Ramos (cell line): ENCODE measurements around the gene NAT16.

Experiments used
- in situ Hi-C: fragments of 300-500 bp; cut with MboI; formaldehyde crosslinking; loops from one replicate; pipeline ENCODE4 v1.14.3; 2022; ENCODE audit warnings: low sequenced_read_pairs; ENCODE audit not compliant: unreplicated experiment

NAT16 gene

DNA sequence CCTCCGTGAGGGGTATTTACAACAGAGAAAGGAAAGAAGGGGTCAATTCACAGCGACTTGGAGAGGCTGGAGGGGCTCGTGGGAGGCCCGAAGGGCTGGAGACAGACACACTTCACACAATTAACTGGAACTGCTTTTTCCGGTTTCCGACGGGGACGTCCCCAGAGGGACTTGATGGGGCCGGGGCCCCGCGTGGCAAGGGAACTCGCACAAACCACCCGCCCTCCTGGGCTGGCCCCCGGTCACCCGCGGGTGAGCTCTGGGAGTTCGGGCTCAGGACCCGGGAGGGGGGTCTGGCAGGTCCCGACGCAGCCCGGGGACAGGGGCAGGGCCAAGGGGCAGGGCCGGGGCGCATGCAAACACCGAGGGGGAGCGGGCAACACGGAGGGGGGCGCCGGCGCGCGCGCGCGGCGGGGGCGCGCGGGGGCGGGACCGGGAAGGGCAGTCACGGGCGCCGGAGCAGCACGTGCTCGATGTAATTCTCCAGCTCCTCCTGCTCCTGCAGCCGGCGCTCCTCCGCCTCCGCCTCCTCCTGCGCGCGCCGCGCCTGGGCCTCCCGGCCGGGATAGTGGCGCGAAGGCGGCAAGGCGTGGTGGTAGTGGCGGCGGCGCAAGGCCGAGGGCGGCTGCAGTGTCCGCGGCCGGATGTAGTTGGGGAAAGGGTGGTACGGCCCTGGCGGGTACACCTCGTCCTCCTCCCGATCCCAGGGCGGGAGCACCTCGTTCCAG lies 17.4 kb downstream of the NAT16 start:
- in situ Hi-C loops, result no loop called here

DNA sequence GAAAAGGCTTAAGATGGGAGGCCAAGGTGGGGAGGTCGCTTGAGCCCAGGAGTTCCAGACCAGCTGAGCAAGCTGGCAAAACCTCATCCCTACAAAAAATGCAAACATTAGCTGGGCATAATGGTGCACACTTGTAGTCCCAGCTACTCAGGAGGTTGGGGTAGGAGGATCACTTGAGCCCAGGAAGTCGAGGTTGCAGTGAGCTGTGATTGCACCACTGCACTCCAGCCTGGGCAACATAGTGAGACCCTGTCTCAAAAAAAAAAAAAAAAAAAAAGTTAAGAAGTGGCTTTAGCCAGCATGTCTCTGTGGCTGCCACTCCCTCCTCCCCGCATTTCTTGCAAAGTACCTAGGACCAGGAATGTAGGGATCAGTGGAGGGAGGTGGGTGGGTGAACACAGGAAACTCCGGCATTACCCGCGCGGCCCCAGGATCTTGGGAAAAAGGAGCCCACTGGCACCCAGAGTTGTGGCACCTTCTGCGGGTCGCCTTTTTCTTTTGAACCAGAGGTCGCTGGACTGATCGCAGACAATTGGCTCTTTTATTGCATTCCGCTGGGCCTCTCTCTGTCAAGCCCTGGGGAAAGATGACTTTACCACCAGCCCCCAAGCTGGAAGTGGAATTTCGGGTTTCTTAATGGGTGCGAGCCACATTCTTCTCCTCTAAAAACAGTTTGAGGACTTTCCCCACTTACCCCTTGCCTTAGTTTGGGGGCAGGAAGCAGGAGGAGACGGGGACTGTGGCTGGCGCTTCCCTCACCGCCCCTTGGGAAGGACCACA lies 18.2 kb downstream of the NAT16 start:
- in situ Hi-C loops, result no loop called here

DNA sequence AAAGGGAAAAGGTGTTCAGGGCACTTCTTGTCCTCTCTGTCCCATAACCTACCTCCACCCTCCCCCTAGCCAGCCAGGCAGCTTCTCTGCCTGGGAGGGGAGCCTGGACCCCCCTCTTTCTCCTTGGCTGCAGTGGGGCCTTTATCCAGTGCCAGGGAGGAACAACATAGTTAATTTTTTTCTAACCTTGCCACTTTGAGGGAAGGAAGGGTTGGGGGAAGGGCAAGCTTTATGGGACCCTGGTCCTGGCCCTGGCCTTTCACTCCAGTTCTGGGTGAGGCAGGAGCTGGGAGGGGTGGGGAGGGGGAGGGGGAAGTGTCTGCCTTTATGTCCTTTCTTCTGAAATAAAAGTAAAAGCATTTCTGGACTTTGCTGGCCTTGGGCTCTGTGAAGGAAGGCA lies 19.2 kb downstream of the NAT16 start:
- in situ Hi-C loops, result no loop called here

DNA sequence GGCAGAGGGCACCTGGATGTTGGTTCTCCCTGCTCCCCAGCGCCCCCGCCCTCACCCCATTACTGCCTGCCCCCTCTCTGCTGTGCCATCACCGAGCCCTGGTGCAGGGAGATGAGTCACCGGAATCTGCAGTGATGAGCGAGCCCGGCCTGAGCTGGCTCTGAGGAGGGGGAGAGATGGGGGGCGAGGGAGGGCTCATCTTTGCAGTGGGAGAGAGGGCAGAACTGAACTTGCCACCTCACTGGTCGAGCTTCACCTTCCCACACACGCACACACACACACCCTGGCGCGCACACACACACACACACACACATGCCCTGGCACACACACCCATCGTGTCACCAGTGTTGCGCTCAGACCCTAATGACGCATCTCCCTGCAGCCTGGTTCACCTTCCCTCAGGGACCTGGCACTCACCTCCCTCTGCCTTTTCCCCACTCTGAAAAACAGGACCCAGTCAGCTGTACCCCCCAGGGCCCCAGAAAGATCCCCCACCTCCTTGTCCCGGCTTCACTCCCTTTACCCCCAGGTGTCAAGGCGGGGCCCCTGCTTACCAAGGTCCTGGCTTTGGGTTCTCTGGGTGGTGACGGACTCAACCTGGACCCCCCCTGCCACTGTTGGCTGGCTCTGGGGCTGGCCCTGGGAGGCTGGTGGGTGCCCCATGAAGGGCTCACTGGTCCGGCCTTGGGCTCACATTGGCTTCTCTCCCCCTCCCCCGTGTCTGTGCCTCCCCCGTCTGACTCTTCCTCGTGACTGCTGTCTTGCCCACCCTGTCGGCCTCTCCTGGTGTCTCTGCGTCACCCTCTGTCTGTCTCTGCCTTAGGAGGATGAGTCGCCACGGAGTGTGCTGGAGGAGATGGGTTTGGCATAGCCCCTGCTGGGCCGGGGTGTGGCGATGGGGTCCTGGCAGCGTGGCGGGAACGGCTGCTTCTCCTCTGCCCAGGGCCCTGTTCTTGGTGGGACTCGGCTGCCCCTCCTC lies 20.1 kb downstream of the NAT16 start:
- in situ Hi-C loops, result no loop called here

DNA sequence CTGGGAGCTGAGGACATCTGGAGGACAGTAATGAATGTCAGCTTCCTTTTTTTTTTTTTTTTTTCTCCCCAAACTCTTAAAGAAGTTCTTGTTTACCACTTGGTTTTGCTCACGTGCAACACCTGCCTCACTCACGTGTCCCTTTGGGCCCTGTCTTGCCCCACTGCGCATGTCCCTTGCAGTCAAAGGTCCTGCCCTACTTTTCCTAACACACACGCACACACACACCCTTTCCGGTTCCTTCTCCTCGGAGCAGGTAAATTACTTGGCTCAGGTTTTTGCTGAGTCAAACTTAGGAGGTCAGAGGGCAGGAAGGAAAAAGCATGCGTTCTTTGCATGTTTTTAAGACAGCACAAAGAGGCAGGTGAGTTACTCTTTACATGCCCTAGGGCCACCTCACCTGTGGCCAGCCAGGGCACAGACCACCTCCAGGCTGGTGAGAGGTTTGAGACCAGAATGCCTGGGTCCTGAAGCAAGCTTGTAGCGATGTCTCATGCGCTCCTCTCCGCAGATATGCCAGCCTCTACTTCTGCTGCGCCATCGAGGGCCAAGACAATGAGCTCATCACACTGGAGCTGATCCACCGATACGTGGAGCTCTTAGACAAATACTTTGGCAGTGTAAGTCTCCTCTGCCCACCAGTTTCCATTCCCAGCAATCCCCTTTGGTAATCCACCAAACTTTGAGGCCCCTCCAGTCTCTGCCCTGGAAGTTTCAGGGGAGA lies 23.1 kb downstream of the NAT16 start:
- in situ Hi-C loops, result no loop called here

DNA sequence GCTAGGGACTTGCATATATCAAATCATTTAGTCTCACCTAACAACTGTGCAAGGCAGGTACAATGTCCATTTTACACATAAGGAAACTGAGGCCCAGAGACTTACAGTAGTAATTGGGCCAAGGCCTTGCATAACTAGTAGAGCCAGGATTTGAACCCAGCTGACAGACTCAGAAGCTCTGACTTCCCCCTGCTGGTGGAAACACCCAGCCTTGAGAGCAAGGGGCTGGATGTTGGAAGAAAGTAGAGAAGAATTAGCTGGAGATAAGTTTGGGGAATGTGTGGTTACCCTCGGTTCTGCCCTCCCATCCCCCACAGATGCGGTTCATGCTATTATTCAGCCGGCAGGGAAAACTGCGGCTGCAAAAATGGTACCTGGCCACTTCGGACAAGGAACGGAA lies 23.8 kb downstream of the NAT16 start:
- in situ Hi-C loops, result no loop called here

DNA sequence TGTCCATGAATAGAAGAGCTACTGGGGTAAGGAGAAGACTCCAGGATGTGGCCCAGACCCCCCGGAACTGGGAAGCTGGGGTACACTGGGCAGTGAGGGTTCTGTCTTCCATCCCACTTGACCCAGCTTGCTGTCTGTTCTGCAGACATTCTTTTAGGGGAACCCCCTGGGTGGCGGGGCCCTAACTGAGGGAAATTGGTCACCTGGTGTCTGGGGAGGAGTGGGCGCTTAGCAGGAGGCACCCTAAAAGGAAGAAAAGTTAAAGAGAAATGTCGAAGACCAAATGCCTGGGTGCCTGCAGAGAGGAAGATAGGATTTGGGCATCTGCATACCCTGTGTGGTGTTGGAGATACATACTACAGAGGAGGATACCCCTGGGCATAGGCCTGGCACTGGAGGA lies 24.8 kb downstream of the NAT16 start:
- in situ Hi-C loops, result no loop called here

DNA sequence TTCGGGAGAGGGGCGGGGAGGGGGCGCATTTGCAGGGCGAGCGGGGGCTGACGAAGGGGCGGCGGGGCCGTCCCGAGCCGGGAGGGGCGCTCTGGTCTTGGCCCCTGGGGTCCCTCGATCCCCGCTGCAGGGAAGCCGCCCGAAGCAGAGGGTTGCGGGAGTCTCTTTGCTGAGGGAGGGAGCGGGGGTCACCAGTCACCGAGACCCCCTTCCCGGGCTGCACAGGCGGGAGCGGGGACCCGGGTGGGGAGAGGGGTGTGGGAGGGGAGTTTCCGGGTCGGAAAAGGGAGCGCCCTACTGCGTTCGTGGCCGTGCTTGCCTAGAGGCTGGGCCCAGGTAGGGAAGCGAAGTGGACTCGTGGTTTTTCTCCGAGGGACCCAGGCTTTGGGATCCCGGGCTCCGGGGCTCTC lies 25.4 kb downstream of the NAT16 start:
- in situ Hi-C loops, result no loop called here

DNA sequence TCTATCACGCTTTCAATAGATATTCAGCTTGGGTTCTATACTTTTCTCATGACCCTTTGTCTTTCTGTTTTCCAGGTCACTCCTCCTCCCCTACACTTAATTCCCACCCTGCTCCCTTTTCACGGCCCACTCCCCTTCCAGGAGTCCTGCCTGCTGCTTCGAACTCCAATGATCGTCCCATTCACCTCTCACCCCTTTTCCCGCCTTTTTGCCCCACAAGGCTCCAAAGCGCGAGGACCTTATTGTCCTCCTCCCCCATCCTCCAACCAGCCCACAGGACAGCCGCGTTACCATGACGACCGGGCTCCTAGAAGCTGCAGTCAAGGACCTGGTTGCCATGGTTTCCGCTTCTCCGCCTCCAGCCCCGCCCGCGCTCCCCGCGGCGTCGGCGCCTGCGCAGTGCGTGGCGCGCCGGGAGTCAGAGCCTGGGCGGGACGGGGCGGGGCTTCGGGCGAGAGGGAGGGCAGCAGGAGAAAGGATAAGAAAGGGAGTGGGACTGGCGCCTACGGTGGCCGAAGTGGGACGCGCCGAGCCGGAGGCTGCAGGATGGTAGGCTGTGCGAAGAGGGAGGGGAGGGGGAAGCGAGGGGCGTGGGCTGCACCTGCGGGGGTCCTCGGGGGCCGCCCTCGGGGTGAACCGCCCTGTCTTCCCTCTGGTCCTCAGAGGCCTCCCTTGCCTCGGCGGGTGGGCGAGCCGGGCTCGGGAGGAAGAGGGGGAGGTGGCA lies 26.0 kb downstream of the NAT16 start, which contains the start of gene AP1S1:
Gene AP1S1 (plus strand): TSS at position 508 of the 724 bp plus-strand sequence. CDS start 39 bp downstream, at position 547.
- in situ Hi-C loops, result no loop called here

DNA sequence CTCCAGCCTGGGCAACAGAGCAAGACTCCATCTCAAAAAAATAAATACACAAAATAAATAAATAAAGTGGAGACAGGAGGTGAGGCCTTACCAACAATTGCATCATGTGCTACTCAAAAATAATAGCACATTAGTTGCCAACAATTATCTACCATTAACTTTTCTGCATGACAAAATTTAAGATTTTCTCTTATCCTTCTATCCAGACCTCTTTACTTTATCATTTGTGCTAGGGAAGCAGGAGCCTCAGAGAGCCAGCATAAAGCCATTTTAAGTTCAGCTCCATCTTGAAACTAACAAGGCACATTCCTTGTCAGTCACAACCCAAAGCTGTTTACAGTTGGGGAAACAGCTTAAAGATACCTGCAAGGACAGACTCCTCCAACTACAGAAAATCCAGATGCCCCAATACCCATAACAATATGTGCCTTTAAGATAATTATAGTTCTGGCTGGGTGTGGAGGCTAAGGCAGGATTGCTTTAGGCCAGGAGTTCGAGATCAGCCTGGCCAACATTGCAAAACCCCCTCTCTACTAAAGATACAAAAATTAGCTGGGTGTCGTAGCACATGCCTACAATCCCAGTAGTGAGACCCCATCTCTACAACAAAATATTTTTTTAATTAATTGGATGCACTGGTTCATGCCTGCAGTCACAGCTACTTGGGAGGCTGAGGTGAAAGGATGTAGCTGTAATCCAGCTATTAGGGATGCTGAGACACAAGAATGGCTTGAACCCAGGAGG lies 28.0 kb downstream of the NAT16 start:
- in situ Hi-C loops, result no loop called here

DNA sequence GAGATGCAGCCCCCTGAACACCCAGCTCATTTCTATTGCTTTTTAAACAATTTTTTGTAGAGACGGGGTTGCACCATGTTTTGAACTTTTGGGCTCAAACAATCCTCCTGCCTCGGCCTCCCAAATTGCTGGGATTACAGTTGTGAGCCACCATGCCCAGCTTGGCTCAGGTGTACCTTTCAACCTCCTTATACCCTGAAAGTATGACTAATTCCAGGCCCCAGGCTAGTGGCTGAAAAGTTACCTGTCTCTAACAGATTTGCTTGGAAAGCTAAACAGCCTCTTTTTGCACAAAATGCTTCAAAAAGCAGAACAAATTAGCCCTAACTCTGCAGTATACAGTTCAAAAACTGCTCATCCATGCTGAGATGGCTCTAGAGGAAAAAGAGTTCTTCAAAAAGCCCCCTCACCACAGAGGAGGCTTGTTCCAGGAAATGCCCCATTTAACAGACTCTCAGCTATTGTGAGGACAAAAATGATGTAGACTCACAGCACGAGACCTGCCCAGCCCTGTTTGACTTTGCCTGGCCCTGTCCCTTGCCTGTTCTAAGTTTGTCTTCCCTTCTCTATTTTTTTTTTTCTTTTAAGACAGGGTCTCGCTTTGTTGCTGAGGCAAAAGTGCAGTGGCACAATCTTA lies 39.2 kb downstream of the NAT16 start:
- in situ Hi-C loops, result loop anchor here (5.0 kb wide), 1 partner anchor 51 kb away; no protein-coding TSS in a partner anchor

DNA sequence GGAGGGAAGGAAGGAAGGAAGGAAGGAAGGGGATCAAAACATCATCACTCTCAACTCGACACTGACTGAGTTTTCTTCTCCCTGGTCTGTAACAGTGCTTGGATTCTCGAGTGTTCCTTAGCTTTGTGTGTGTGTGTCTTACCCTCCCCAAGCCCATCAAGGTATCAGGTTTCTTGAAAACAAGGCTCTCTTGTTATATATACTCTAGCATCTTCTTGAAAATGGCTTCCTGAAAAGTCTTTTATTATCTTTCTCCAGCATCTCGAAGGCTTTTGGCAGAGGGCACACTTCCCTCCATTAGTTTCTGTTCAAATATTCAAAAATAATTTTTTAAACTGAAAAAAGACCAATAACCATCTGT lies 39.8 kb downstream of the NAT16 start:
- in situ Hi-C loops, result loop anchor here (5.0 kb wide), 1 partner anchor 52 kb away; no protein-coding TSS in a partner anchor

DNA sequence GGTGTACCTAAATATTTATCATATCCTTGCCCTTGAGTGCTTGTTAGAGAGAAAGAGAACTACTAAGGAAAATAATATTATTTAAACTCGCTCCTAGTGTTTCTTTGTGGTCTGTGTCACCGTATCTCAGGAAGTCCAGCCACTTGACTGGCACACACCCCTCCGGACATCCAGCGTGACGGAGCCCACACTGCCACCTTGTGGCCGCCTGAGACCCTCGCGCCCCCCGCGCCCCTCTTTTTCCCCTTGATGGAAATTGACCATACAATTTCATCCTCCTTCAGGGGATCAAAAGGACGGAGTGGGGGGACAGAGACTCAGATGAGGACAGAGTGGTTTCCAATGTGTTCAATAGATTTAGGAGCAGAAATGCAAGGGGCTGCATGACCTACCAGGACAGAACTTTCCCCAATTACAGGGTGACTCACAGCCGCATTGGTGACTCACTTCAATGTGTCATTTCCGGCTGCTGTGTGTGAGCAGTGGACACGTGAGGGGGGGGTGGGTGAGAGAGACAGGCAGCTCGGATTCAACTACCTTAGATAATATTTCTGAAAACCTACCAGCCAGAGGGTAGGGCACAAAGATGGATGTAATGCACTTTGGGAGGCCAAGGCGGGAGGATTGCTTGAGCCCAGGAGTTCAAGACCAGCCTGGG lies 41.8 kb downstream of the NAT16 start:
- in situ Hi-C loops, result no loop called here

DNA sequence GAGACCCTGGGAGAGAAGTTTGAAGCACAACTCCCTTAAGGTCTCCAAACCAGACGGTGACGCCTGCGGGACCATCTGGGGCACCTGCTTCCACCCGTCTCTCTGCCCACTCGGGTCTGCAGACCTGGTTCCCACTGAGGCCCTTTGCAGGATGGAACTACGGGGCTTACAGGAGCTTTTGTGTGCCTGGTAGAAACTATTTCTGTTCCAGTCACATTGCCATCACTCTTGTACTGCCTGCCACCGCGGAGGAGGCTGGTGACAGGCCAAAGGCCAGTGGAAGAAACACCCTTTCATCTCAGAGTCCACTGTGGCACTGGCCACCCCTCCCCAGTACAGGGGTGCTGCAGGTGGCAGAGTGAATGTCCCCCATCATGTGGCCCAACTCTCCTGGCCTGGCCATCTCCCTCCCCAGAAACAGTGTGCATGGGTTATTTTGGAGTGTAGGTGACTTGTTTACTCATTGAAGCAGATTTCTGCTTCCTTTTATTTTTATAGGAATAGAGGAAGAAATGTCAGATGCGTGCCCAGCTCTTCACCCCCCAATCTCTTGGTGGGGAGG lies 42.4 kb downstream of the NAT16 start:
- in situ Hi-C loops, result no loop called here

DNA sequence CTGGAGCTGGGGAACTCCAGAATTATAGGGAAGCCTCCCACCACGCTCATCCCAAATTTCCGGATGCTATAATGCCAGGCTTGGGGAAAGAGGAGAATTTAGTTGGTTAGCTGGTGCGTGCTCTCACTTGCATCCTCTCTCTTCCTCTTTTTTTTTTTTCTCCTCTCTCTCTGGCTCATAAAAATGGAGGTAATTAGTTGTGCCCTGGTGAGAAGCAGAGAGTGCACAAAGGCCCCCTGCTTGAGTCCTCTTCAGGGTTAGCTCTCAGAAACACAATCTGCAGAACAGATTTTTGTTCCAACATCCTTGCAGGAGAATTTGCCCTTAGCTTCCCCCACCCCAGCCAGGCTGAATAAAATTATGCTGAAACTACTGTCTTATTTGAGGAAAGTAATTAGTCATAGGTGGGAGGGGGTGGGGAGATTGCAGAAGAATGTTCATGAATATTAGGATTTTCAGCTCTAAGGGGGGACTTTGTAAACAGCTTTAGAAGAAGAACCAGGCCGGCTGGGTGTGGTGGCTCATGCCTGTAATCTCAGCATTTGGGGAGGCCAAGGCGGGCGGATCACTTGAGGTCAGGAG lies 45.6 kb downstream of the NAT16 start:
- in situ Hi-C loops, result no loop called here

DNA sequence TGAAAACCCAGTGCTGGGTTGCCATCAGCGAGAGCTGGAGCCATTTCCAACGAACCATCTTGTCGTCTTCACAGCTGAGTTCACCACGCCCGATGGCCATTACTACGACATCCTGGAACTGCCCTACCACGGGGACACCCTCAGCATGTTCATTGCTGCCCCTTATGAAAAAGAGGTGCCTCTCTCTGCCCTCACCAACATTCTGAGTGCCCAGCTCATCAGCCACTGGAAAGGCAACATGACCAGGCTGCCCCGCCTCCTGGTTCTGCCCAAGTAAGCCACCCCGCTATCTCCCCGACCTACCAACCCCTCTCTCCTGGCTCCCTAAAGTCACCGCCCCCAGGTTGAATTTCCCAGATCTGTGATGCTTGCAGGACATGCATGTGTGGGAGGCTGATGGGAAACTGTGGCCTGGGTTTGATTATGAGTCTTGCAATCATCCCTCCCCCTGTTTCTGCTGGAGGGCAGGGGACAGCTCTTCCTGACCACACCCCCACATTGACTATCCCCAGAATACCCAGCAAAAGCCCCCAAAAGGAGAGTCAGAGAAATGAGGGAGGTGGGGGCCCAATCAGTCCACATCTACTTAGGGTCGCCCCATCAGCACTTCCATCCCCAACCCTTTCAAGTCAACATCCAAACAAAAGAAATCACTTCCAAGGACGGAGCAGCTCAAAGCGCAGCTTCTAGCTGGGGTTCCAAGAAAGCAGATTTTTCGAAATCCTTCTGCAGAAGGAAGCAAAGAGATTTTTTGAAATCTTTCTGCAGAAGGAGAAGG lies 46.3 kb downstream of the NAT16 start:
- in situ Hi-C loops, result no loop called here
